ENCODE results near the gene SUSD3.

DNA sequence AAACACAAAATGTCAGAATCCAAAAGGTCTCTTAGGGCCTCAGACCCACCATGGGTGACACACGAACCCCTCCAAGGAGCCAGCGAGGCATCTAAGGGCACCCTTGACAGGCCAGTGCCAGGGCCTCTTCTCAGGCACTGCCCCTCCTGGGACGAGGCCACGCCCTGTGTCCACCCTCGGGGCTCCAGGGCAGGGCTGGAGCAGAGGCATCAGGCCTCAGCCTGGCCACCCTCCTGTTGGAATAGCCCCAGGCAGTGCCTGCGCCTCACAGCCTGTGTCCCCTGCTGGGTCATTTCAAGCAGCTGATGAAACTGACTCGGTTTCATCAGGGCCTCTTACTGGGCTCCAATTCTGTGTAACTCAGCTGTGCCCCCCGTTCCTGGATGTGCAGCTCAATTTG, 32.8 kb upstream of the SUSD3 start:
- TF ChIP-seq SIN3A (IDR thresholded peaks at IDR 0.05; ENCODE audit: borderline replicate concordance, insufficient read depth, low read depth, low read length): no peak
- TF ChIP-seq, protein P1, sequence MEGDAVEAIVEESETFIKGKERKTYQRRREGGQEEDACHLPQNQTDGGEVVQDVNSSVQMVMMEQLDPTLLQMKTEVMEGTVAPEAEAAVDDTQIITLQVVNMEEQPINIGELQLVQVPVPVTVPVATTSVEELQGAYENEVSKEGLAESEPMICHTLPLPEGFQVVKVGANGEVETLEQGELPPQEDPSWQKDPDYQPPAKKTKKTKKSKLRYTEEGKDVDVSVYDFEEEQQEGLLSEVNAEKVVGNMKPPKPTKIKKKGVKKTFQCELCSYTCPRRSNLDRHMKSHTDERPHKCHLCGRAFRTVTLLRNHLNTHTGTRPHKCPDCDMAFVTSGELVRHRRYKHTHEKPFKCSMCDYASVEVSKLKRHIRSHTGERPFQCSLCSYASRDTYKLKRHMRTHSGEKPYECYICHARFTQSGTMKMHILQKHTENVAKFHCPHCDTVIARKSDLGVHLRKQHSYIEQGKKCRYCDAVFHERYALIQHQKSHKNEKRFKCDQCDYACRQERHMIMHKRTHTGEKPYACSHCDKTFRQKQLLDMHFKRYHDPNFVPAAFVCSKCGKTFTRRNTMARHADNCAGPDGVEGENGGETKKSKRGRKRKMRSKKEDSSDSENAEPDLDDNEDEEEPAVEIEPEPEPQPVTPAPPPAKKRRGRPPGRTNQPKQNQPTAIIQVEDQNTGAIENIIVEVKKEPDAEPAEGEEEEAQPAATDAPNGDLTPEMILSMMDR (IDR thresholded peaks at IDR 0.05): no peak
